ENCODE data around the gene SMIM5. TPM values are rescaled to one million over a fixed set of nuclear protein-coding genes. Genes with fewer than 3 reads are reported as not detected.

SMIM5 gene
- polyA plus RNA-seq, 1 experiment, result not detected

- ChIA-PET CTCF (interaction anchor here (21.7 kb wide), 1 partner anchor 108 kb away, joined by 502 read pairs; no protein-coding TSS in a partner anchor), POLR2A (no interaction called here)
- Histone ChIP-seq H3K27me3 (ENCODE audit: control insufficient read depth, insufficient read depth, low read length) (no peaks in the 10 kb centered on the region), H3K4me3 (ENCODE audit: low read depth, low read length) (no peak overlapping the region), H3K36me3 (ENCODE audit: control insufficient read depth, insufficient read depth, low read length) (peaks cover 3% of the 10 kb centered on the region)
- TF ChIP-seq CTCF (IDR thresholded peaks at IDR 0.05; ENCODE audit: insufficient read depth, low read depth, low read length), result no peak
- no peak for DNase-seq (ENCODE audit: low read depth)
Measured at GRCh38 chr17:75639771-75640555, 6.7 kb downstream of the SMIM5 start.

GRCh38 chr17:75640556-75641119 is 7.4 kb downstream of the SMIM5 start:
- no peak for TF ChIP-seq CTCF (IDR thresholded peaks at IDR 0.05; ENCODE audit: insufficient read depth, low read depth, low read length)
- Histone ChIP-seq H3K27me3 (ENCODE audit: control insufficient read depth, insufficient read depth, low read length) (no peaks in the 10 kb centered on the region), H3K36me3 (ENCODE audit: control insufficient read depth, insufficient read depth, low read length) (peaks cover 3% of the 10 kb centered on the region; the same call in 1 of the 2 replicates), H3K4me3 (ENCODE audit: low read depth, low read length) (no peak overlapping the region)
- ChIA-PET CTCF (interaction anchor here (7.7 kb wide), 1 partner anchor 7 kb away, joined by 96 read pairs; the partner anchor contains the start of gene SMIM5), POLR2A (no interaction called here)
- no peak for DNase-seq (ENCODE audit: low read depth)

GRCh38 chr17:75641343-75641742 is 8.1 kb downstream of the SMIM5 start:
- ChIA-PET POLR2A (no interaction called here), CTCF (interaction anchor here (2.6 to 7.7 kb wide), 2 partner anchors 8 to 108 kb away, joined by 14 to 96 read pairs; partner anchors contain the start of gene SMIM5)
- Histone ChIP-seq H3K27me3 (ENCODE audit: control insufficient read depth, insufficient read depth, low read length) (no peaks in the 10 kb centered on the region), H3K4me3 (ENCODE audit: low read depth, low read length) (no peak overlapping the region), H3K36me3 (ENCODE audit: control insufficient read depth, insufficient read depth, low read length) (peaks cover 1% of the 10 kb centered on the region; the same call in 1 of the 2 replicates)
- TF ChIP-seq CTCF (IDR thresholded peaks at IDR 0.05; ENCODE audit: insufficient read depth, low read depth, low read length), result no peak
- no peak for DNase-seq (ENCODE audit: low read depth)

GRCh38 chr17:75642182-75642783 is 9.0 kb downstream of the SMIM5 start:
- Histone ChIP-seq H3K36me3 (ENCODE audit: control insufficient read depth, insufficient read depth, low read length) (peaks cover 1% of the 10 kb centered on the region; the same call in 1 of the 2 replicates), H3K4me3 (ENCODE audit: low read depth, low read length) (no peak overlapping the region), H3K27me3 (ENCODE audit: control insufficient read depth, insufficient read depth, low read length) (no peaks in the 10 kb centered on the region)
- no peak for TF ChIP-seq CTCF (IDR thresholded peaks at IDR 0.05; ENCODE audit: insufficient read depth, low read depth, low read length)
- no peak for DNase-seq (ENCODE audit: low read depth)
- POLR2A ChIA-PET, result interaction anchor here (0.6 kb wide), 1 partner anchor 166 kb away, joined by 30 read pairs; no protein-coding TSS in a partner anchor
- CTCF ChIA-PET, result interaction anchor here (2.6 to 7.7 kb wide), 3 partner anchors 9 to 107 kb away, joined by 14 to 96 read pairs (median 19); partner anchors contain the start of gene SMIM5
